Activated T-cell treated with anti-CD3 and anti-CD28 coated beads, Interleukin-2, amount 50 U/mL, for 24 hours (primary cell): ENCODE measurements around the gene OR9K2.
"Not testable (repeated sequence)": the region's sequence is repeated elsewhere in the genome, so short reads cannot be mapped to it uniquely, and the experiment has no call there.

ENCODE experiments used
- DNase-seq: peaks from one replicate; pipeline ENCODE4 v3.0.0-alpha.2; 2020
- H3K27ac Mint-ChIP-seq: 2 replicates; pipeline ENCODE4 v1.8.0; 2020; ENCODE audit warnings: mild to moderate bottlenecking, mixed read lengths
- H3K27me3 Mint-ChIP-seq: 2 replicates; pipeline ENCODE4 v1.8.0; 2020; ENCODE audit warnings: mixed read lengths
- H3K36me3 Mint-ChIP-seq: 2 replicates; pipeline ENCODE4 v1.8.0; 2020; ENCODE audit warnings: low read depth, mixed read lengths
- H3K4me1 Mint-ChIP-seq: 2 replicates; pipeline ENCODE4 v1.8.0; 2020; ENCODE audit warnings: low read depth, mixed read lengths
- H3K4me3 Mint-ChIP-seq: 2 replicates; pipeline ENCODE4 v1.8.0; 2020; ENCODE audit warnings: mild to moderate bottlenecking, moderate library complexity, mixed read lengths
- H3K9me3 Mint-ChIP-seq: 2 replicates; pipeline ENCODE4 v1.8.0; 2020; ENCODE audit warnings: mixed read lengths

Gene OR9K2, protein sequence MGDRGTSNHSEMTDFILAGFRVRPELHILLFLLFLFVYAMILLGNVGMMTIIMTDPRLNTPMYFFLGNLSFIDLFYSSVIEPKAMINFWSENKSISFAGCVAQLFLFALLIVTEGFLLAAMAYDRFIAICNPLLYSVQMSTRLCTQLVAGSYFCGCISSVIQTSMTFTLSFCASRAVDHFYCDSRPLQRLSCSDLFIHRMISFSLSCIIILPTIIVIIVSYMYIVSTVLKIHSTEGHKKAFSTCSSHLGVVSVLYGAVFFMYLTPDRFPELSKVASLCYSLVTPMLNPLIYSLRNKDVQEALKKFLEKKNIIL

GRCh38 chr12:55126106-55126505 is at the start of gene OR9K2:
Gene OR9K2, plus strand, starts transcription at chr12:55126406. Its CDS starts 3,429 bp downstream, at chr12:55129835.
- no peak within 1 kb of the TSS for H3K27ac Mint-ChIP-seq

GRCh38 chr12:55092579-55092978 is 33.6 kb upstream of the OR9K2 start:
- H3K4me1 Mint-ChIP-seq: no peaks in the 10 kb centered on the region
- no peak overlapping the region for H3K4me3 Mint-ChIP-seq
- no peaks in the 10 kb centered on the region for H3K9me3 Mint-ChIP-seq
- no peak overlapping the region for H3K27ac Mint-ChIP-seq
- H3K36me3 Mint-ChIP-seq: no peaks in the 10 kb centered on the region
- no peak for DNase-seq
- peaks cover 32% of the 10 kb centered on the region for H3K27me3 Mint-ChIP-seq

More at GRCh38 chr12:55126106-55126505, at the start of gene OR9K2:
- DNase-seq: no peak
- Mint-ChIP-seq H3K27me3 (peaks cover 57% of the 10 kb centered on the region), H3K9me3 (peaks cover 4% of the 10 kb centered on the region), H3K4me3 (no peak within 1 kb of the TSS), H3K4me1 (no peaks in the 10 kb centered on the region), H3K36me3 (no peaks in the 10 kb centered on the region)

DNA sequence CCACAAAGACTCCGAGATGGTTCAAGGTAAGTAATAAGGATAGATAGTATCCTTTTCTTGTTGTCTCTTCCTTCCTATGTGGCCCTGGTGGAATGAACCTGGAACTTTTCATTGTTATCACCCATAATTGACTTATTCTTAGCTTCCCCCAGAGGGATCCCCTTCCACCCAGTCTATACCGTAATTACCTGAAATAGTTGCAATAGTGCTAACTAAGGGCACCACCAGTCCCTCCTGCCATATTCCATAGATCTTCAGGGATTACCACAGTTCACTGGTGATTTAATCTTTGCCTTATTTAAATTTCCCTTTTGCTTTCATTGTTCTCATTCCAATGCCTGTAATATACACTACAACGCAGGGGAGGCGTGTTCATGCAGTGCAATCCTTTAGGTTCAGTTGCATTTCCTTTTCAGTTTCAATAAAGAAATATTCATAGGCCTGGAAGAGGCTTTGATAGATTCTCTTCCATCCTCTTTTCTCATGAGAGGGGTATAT is 13.8 kb upstream of the OR9K2 start:
- no peak for DNase-seq
- Mint-ChIP-seq H3K4me1 (no peaks in the 10 kb centered on the region), H3K36me3 (no peaks in the 10 kb centered on the region), H3K4me3 (no peak overlapping the region), H3K27ac (no peak overlapping the region), H3K9me3 (no peaks in the 10 kb centered on the region), H3K27me3 (peaks cover 5% of the 10 kb centered on the region)

GRCh38 chr12:55116152-55116551 is 10.1 kb upstream of the OR9K2 start:
- H3K4me3 Mint-ChIP-seq: no peak overlapping the region
- peaks cover 32% of the 10 kb centered on the region for H3K27me3 Mint-ChIP-seq
- no peaks in the 10 kb centered on the region for H3K36me3 Mint-ChIP-seq
- no peaks in the 10 kb centered on the region for H3K9me3 Mint-ChIP-seq
- no peak for DNase-seq
- H3K4me1 Mint-ChIP-seq: no peaks in the 10 kb centered on the region
- no peak overlapping the region for H3K27ac Mint-ChIP-seq

DNA sequence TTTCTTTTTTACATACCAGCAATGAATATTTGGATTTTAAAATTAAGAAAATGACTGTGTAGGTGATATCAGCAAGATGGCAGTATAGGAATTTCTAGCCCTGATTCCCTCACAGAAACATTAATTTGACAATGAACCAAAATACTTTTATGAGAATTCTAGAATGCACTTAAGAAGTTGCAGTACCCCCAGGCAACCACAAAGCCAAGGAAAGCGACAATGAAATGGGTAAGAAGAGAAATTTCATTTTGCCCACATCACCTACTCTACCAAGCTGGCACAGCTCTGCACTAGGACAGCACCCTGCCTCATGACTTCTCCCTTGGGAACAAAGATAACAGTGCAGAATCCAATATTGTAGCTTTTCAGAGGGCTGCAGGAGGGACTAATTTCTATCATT is 6.6 kb downstream of the OR9K2 start:
- Mint-ChIP-seq H3K36me3 (no peaks in the 10 kb centered on the region), H3K4me1 (no peaks in the 10 kb centered on the region), H3K27ac (no peak overlapping the region), H3K27me3 (peaks cover 62% of the 10 kb centered on the region), H3K4me3 (no peak overlapping the region), H3K9me3 (no peaks in the 10 kb centered on the region)
- DNase-seq: no peak

DNA sequence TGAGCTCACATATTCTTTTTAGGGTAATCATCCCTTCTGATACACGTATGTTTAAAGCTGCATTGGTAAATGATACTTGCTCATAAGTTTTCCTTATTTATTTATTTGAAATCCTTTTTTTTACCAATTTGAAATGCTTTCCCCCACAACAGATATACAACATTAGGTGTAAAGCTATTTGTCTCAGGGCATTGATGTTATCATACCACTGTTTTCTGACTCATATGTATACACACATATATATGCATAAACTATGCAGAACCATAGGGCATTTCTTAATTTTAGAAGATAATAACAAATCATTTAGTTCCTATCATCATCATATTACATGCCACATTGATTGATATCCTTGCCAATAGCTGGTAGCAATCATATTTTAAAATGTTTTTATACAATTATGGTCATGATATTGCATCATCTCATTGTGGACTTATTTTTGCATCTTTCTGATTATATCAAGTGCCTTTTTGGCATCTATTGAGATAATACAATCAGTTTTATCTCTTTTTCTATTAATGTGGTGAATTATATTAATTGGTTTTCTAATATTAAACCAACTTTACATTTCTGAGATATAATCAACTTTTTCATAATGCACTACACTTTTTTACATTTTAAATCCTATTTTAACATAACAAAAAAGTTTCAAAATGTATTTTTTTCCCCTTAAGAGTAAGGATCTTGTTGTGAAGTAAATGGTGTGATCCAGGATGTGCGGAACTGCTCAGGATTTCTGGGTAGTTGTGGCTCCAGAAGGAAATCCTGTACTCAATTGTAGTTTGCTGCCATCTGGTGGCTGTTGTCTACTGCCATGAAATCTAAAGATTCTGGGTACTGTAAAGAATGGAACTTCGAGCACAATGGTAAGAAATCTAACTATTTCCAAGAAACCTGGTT is 16.7 kb downstream of the OR9K2 start:
- DNase-seq: no peak
- no peaks in the 10 kb centered on the region for H3K36me3 Mint-ChIP-seq
- peaks cover 5% of the 10 kb centered on the region for H3K4me1 Mint-ChIP-seq
- peaks cover 12% of the 10 kb centered on the region for H3K27me3 Mint-ChIP-seq
- H3K4me3 Mint-ChIP-seq: no peak overlapping the region
- no peak overlapping the region for H3K27ac Mint-ChIP-seq
- H3K9me3 Mint-ChIP-seq: no peaks in the 10 kb centered on the region

DNA sequence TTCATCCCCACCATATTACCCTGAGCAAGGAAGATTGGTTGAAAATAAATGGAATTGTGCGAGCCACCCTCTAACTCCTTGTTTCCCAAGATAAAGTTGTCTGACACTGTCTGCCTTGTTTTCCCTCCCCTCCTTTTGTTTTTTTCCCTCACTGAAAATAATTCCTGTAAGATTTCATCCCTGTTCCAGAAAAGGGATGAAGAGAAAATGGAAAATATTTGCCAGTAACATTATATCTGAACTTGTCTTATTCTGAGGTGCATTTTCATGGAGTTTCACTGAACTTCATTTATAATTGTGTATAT is 17.3 kb downstream of the OR9K2 start:
- Mint-ChIP-seq H3K27me3 (peaks cover 8% of the 10 kb centered on the region), H3K4me3 (no peak overlapping the region), H3K27ac (no peak overlapping the region), H3K4me1 (peaks cover 5% of the 10 kb centered on the region), H3K9me3 (no peaks in the 10 kb centered on the region), H3K36me3 (no peaks in the 10 kb centered on the region)
- no peak for DNase-seq

- not testable (repeated sequence) for DNase-seq, H3K9me3 Mint-ChIP-seq, H3K4me3 Mint-ChIP-seq, H3K4me1 Mint-ChIP-seq, H3K36me3 Mint-ChIP-seq, H3K27ac Mint-ChIP-seq
- H3K27me3 Mint-ChIP-seq: peaks cover 13% of the 10 kb centered on the region
Observed at GRCh38 chr12:55167010-55167640, 40.9 kb downstream of the OR9K2 start.

DNA sequence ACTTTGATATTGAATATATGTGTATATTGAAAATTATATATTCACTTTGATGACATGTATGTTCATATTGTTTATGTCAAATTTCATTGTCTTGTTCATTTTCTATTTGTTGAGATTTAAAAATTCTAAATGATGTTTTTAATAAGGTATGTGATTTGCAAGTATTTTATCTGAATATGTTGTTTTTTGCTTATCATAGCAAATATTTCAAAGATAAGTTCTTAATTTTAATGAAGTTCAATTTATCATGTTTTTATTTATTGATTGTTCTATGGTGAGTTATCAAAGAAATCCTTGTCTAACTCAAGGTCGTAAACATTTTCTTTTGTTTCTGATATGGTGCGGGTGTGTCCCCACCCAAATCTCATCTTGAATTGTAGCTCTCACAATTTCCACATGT is 45.2 kb downstream of the OR9K2 start:
- H3K4me3 Mint-ChIP-seq: no peak overlapping the region
- peaks cover 1% of the 10 kb centered on the region for H3K4me1 Mint-ChIP-seq
- no peaks in the 10 kb centered on the region for H3K36me3 Mint-ChIP-seq
- H3K9me3 Mint-ChIP-seq: no peaks in the 10 kb centered on the region
- no peak overlapping the region for H3K27ac Mint-ChIP-seq
- DNase-seq: no peak
- H3K27me3 Mint-ChIP-seq: peaks cover 36% of the 10 kb centered on the region

- H3K27me3 Mint-ChIP-seq: peaks cover 36% of the 10 kb centered on the region
- not testable (repeated sequence) for H3K4me1 Mint-ChIP-seq, H3K9me3 Mint-ChIP-seq, H3K4me3 Mint-ChIP-seq, H3K36me3 Mint-ChIP-seq, DNase-seq, H3K27ac Mint-ChIP-seq
Observed at GRCh38 chr12:55171846-55172245, 45.6 kb downstream of the OR9K2 start.

GRCh38 chr12:55172686-55173085 is 46.5 kb downstream of the OR9K2 start:
- H3K27me3 Mint-ChIP-seq: peaks cover 32% of the 10 kb centered on the region
- DNase-seq: no peak
- no peaks in the 10 kb centered on the region for H3K36me3 Mint-ChIP-seq
- H3K4me3 Mint-ChIP-seq: no peak overlapping the region
- peaks cover 2% of the 10 kb centered on the region for H3K9me3 Mint-ChIP-seq
- H3K27ac Mint-ChIP-seq: no peak overlapping the region
- H3K4me1 Mint-ChIP-seq: peaks cover 2% of the 10 kb centered on the region

DNA sequence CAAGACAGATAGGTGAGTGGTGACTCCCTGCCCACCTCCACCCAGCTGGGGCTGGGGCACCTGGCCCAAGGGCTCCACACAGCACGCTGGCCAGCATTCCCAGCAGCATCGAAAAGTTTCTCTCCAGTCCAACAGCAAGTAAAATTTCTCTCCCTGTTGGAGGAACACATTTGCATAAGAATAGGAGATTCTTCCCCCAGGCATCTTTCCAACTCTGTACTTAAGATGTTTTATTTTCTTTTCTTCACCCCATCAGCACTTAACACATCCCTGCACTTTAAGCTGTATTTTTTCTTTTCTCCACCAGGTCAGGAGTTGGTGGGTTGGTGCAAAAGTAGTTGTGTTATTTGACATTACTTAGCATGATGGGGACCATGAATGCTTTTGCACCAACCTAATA is 47.2 kb downstream of the OR9K2 start:
- peaks cover 39% of the 10 kb centered on the region for H3K27me3 Mint-ChIP-seq
- peaks cover 2% of the 10 kb centered on the region for H3K4me1 Mint-ChIP-seq
- no peaks in the 10 kb centered on the region for H3K36me3 Mint-ChIP-seq
- peaks cover 10% of the 10 kb centered on the region for H3K9me3 Mint-ChIP-seq
- no peak overlapping the region for H3K27ac Mint-ChIP-seq
- no peak overlapping the region for H3K4me3 Mint-ChIP-seq
- no peak for DNase-seq
